Right cardiac atrium (tissue), 5 donors: ENCODE results near the gene FAM83C. TPM values are rescaled to one million over a fixed set of nuclear protein-coding genes. Genes with fewer than 3 reads are reported as not detected.
"Not testable (repeated sequence)": the region's sequence is repeated elsewhere in the genome, so short reads cannot be mapped to it uniquely, and the experiment has no call there.

Experiments
- ATAC-seq, 2 donors: fragments of 200-7000 bp; cut with Tn5 transposase; one replicate each; pipeline versions ENCODE4 v1.8.0 to v1.9.1; 2020; ENCODE audit warnings: moderate library complexity in 2 of 2, mild to moderate bottlenecking in 1 of 2
- DNase-seq, 3 donors: peaks; one replicate each; pipeline ENCODE4 v3.0.0-alpha.2; 2020
- H3K27ac ChIP-seq: one replicate; pipeline ENCODE4 v1.5.1; 2013; ENCODE audit warnings: mild to moderate bottlenecking, low read length, control low read depth, moderate library complexity
- H3K27me3 ChIP-seq: one replicate; pipeline ENCODE4 v1.6.1; 2013; ENCODE audit not compliant: control insufficient read depth, insufficient read depth
- H3K4me1 ChIP-seq: one replicate; pipeline ENCODE4 v1.6.1; 2013; ENCODE audit warnings: low read length; ENCODE audit not compliant: control insufficient read depth, insufficient read depth
- H3K4me3 ChIP-seq: one replicate; pipeline ENCODE4 v1.5.1; 2013; ENCODE audit warnings: low read length, control low read depth
- H3K9me3 ChIP-seq: one replicate; pipeline ENCODE4 v1.6.1; 2013; ENCODE audit warnings: low read length; ENCODE audit not compliant: control insufficient read depth
- WGBS: extraction: QIAGEN DNeasy Blood & Tissue Kit; methylation state at CpG from one replicate; pipeline ENCODE4 v1.1.7; 2013; 5-methylcytosine and 5-hydroxymethylcytosine counted together
- intact Hi-C, 4 donors: fragments of 100-400 bp; cut with DNase I; formaldehyde crosslinking; loops; one replicate each; pipeline versions ENCODE4 v1.11.0 to v1.14.0; 2022 to 2023
- polyA plus RNA-seq: library from polyadenylated mRNA; stranded (reverse); fragments of 200-250 nt; gene quantifications from one replicate; pipeline ENCODE4 v1.2.3, GENCODE V29; 2013
- total RNA-seq, 4 donors: library from RNA; stranded (reverse); fragmentation: NEBNext Ultra II Directional; extraction: Animal tissue kit (Norgen Biotek cat#: 25700); gene quantifications; one replicate each; pipeline ENCODE4 v1.2.1, GENCODE V29; 2021
- donor health status: healthy with polysubstance abuse.
- donor health status: DM: no; HTN: yes; CAD: no.
- donor health status: DM: no; HTN: no; CAD: no.
- donor health status: DM: no; HTN: yes; CAD: no; lungs with severe emphysema.
- donor health status: DM: yes; HTN: yes; CAD: no.

Gene FAM83C
- total and polyA plus RNA-seq, 5 donors: not detected

DNA sequence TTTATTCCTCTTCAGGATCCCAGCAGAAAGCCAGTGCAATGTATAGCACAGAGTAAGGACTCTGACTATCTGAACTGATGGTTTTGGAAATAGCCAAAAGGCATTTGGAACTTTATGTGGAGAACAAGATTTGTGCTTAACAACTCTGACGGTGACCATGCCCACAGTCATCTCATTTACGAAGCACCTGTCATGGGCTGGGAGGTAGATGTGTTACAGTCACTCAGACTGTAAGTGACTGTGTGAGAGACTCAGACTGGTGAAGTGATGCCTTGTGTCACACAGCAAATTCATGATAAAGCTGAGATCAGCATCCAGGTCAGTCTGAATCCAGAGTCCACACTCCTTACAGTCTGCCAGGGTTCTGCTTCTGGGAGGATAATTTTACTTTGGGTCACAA lies 23.9 kb upstream of the FAM83C start:
- DNase-seq (no peak), ATAC-seq (no peak)
- Histone ChIP-seq H3K9me3 (no peaks in the 10 kb centered on the region), H3K4me1 (no peaks in the 10 kb centered on the region), H3K27ac (no peak overlapping the region), H3K4me3 (no peak overlapping the region), H3K27me3 (no peaks in the 10 kb centered on the region)
- 97% methylated on average over 2 of the region's 2 CpGs for WGBS
- intact Hi-C loops: no loop called here

DNA sequence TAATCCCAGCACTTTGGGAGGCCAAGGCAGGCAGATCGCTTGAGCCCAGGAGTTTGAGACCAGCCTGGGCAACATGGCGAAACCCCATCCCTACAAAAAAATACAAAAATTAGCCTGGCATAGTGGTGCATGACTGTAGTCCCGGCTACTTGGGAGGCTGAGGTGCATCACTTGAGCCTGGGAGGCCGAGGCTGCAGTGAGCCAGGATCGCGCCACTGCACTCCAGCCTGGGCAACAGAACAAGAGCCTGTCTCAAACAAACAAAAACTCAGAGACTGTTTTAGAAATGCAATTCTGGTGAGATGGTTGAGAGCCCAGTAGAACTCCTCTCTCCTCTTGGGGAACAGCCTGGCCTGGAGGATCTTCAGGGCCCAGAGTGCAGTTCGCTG lies 23.4 kb upstream of the FAM83C start:
- WGBS: 94% methylated on average over 7 of the region's 7 CpGs
- ATAC-seq: not testable (repeated sequence)

DNA sequence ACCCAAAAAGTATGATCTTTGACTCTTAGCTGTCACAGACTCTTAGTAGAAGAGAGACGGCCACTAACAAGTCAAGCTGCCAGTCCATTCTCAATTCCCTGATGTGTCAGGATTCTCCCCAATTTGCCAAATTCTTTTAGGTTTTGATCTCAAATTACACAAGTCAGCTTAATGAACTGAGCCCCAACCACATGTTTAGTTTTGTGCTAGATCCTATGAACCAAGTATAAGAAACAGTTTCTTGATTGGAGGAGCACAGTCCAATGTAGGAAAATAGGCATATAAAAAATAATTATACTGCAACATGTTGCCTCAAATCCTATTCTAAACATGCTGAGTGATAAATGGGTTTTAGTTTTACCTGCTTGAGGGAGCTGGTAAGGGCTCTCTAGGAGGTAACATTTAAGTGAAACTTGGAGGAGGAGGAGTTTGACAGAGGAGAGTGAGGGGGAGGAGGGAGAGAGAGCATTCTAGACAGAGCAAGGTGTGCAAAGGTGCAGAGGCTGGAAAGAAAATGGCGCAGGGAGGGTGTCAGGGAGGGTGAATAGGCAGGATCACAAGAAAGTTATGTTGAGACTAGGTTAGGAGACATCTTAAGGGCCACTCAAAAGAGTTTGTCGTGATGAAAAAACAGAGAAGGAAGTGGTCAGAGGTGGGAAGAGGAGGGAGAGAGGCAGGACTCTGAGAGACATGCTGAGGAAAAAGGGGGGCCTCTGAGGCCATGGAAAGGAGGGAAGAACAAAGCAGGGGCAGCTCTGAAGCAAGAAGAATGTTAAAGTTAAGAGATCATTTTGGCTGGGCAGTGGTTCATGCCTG lies 22.8 kb upstream of the FAM83C start:
- ATAC-seq (no peak), DNase-seq (no peak)
- no peak overlapping the region for H3K4me3 ChIP-seq
- intact Hi-C loops: no loop called here
- no peak overlapping the region for H3K27ac ChIP-seq
- no peaks in the 10 kb centered on the region for H3K4me1 ChIP-seq
- H3K9me3 ChIP-seq: no peaks in the 10 kb centered on the region
- no peaks in the 10 kb centered on the region for H3K27me3 ChIP-seq
- 76% methylated on average over 3 of the region's 3 CpGs for WGBS

More for the DNA sequence above, 23.4 kb upstream of the FAM83C start:
- H3K27ac ChIP-seq, H3K4me3 ChIP-seq, H3K9me3 ChIP-seq, H3K4me1 ChIP-seq, DNase-seq, intact Hi-C loops, H3K27me3 ChIP-seq: not testable (repeated sequence)

DNA sequence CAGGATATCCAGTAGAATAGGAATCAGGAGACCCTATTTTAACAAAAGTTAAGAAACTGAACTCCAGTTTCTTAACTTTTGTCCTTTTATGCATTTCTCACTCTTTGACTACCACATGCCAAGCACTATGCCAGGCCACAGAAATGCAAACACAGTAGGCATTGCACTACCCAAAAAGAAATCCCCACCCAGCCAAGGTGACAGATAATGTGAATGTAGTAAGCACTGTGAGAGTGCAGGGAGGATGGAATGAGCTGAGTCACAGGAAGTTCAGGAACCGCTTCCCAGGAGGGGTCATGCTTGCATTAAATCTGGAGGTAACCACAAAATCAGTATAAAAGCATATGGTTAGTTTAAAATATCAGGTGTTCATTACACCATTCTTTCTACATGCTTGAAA lies 20.1 kb upstream of the FAM83C start:
- Histone ChIP-seq H3K4me1 (peaks cover 6% of the 10 kb centered on the region), H3K4me3 (no peak overlapping the region), H3K9me3 (no peaks in the 10 kb centered on the region), H3K27ac (no peak overlapping the region), H3K27me3 (no peaks in the 10 kb centered on the region)
- no peak for DNase-seq
- WGBS: 85% methylated on average over 1 of the region's 1 CpG
- intact Hi-C loops: no loop called here
- no peak for ATAC-seq

- DNase-seq (no peak), ATAC-seq (no peak)
- Histone ChIP-seq H3K4me1 (peaks cover 9% of the 10 kb centered on the region), H3K27me3 (no peaks in the 10 kb centered on the region), H3K9me3 (no peaks in the 10 kb centered on the region), H3K27ac (no peak overlapping the region), H3K4me3 (no peak overlapping the region)
- WGBS: 93% methylated on average over 5 of the region's 5 CpGs
- intact Hi-C loops: no loop called here
Measured at GRCh38 chr20:35311822-35312221, 19.6 kb upstream of the FAM83C start.

DNA sequence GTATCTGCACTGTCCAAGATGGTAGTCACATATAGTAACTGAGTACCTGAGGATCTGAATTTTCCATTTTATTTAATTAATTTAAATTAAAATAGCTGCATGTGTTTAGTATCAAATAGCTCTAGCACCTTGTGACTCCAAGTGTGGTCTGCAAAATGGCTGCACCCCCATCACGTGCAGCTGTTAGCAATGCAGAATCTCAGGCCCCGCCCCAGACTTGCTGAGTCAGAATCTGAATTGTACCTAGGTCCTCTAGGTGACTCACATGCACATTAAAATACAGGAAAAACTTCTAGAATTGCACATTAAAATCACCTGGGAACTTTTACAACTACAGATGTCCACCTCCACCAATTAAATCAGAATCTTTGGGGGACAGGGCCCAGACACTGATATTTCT lies 19.2 kb upstream of the FAM83C start:
- 92% methylated on average over 2 of the region's 2 CpGs for WGBS

GRCh38 chr20:35307666-35308653 lies 15.7 kb upstream of the FAM83C start:
- H3K4me3 ChIP-seq: no peak overlapping the region
- H3K4me1 ChIP-seq: peaks cover 14% of the 10 kb centered on the region
- WGBS: 52% methylated on average over 13 of the region's 13 CpGs
- intact Hi-C loops: no loop called here
- ATAC-seq (peak; percentile 46 to 69), DNase-seq (peak; percentile 70 to 89 (median 88))
- peak overlapping the region; percentile 43 for H3K27ac ChIP-seq
- no peaks in the 10 kb centered on the region for H3K27me3 ChIP-seq
- no peaks in the 10 kb centered on the region for H3K9me3 ChIP-seq

More for the DNA sequence above, 19.2 kb upstream of the FAM83C start:
- no peaks in the 10 kb centered on the region for H3K9me3 ChIP-seq
- peaks cover 11% of the 10 kb centered on the region for H3K4me1 ChIP-seq
- H3K4me3 ChIP-seq: no peak overlapping the region
- intact Hi-C loops: no loop called here
- no peaks in the 10 kb centered on the region for H3K27me3 ChIP-seq
- ATAC-seq (no peak), DNase-seq (no peak)
- no peak overlapping the region for H3K27ac ChIP-seq

DNA sequence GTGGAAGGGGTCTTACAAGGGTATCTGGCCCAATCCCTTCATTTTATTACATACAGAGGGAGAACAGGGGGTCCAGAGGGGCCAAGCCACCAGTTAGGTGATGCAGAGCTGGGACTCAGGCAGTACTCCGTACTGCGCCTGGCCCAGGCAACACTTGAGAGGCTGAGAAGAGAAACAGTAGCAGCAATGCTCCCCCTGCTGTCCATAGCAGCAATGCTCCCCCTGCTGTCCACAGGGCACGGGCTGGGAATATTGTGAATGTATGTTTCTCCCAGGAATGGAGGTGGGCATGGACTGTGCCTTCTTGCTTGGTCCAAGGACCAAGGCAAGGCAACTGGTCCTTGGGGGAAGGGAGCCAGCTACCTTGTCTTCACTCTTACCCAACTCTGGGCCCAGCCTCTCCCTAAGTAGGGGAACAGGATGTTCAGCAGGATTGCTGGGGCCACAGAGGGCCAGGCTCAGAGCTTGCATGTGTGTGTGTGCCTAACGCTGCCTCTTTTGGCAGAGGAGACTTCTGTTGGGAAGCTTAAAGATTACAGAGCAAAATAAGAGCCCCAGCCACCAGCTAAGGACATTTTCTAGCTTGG lies 14.8 kb upstream of the FAM83C start:
- Histone ChIP-seq H3K4me1 (peaks cover 14% of the 10 kb centered on the region), H3K27me3 (no peaks in the 10 kb centered on the region), H3K9me3 (no peaks in the 10 kb centered on the region), H3K27ac (peak overlapping the region; percentile 25), H3K4me3 (no peak overlapping the region)
- intact Hi-C loops: no loop called here
- peak; percentile 48 to 76 (median 71) for DNase-seq
- 38% methylated on average over 4 of the region's 4 CpGs for WGBS
- ATAC-seq: peak; percentile 58 to 67

GRCh38 chr20:35305682-35306556 lies 13.7 kb upstream of the FAM83C start:
- intact Hi-C loops: no loop called here
- Histone ChIP-seq H3K27ac (no peak overlapping the region), H3K27me3 (no peaks in the 10 kb centered on the region), H3K4me1 (peaks cover 14% of the 10 kb centered on the region), H3K4me3 (no peak overlapping the region), H3K9me3 (no peaks in the 10 kb centered on the region)
- DNase-seq: peak in 2 of 3 donors; percentile 31 to 70
- WGBS: 89% methylated on average over 12 of the region's 12 CpGs
- ATAC-seq: peak in 1 of 2 donors; percentile 69

GRCh38 chr20:35304956-35305355 lies 12.7 kb upstream of the FAM83C start:
- ATAC-seq: no peak

More at GRCh38 chr20:35304956-35305355, 12.7 kb upstream of the FAM83C start:
- Histone ChIP-seq H3K4me3 (no peak overlapping the region), H3K9me3 (no peaks in the 10 kb centered on the region), H3K27ac (no peak overlapping the region), H3K27me3 (no peaks in the 10 kb centered on the region), H3K4me1 (peaks cover 14% of the 10 kb centered on the region)
- DNase-seq: no peak
- WGBS: 87% methylated on average over 6 of the region's 6 CpGs
- intact Hi-C loops: loop anchor here (5.0 kb wide), 1 partner anchor 142 kb away; no protein-coding TSS in a partner anchor
